ENCODE data around the gene TRIM6.
"Not testable (repeated sequence)": the region's sequence is repeated elsewhere in the genome, so short reads cannot be mapped to it uniquely, and the experiment has no call there.

Gene TRIM6

GRCh38 chr11:5596607-5597201 lies at the start of gene TRIM6:
Gene TRIM6, plus strand, starts transcription at chr11:5596637. Its CDS starts 261 bp downstream, at chr11:5596898.
- peak; percentile 3 for DNase-seq

- DNase-seq, result no peak
Observed at GRCh38 chr11:5547982-5548381, 48.5 kb upstream of the TRIM6 start.

- no peak for DNase-seq
Observed at GRCh38 chr11:5548440-5548839, 48.0 kb upstream of the TRIM6 start, which contains the start of gene OR52H1. Gene OR52H1, minus strand, starts transcription at chr11:5548540. Its CDS starts 3,035 bp downstream, at chr11:5545505.

GRCh38 chr11:5550440-5551095 lies 45.9 kb upstream of the TRIM6 start:
- no peak for DNase-seq

- no peak for DNase-seq
Observed at GRCh38 chr11:5553343-5553742, 43.1 kb upstream of the TRIM6 start.

- DNase-seq, result no peak
Observed at GRCh38 chr11:5556596-5557188, 39.7 kb upstream of the TRIM6 start.

- no peak for DNase-seq
Observed at GRCh38 chr11:5557751-5558150, 38.7 kb upstream of the TRIM6 start.

- DNase-seq, result no peak
Observed at GRCh38 chr11:5564259-5565019, 32.0 kb upstream of the TRIM6 start.

GRCh38 chr11:5574654-5575053 lies 21.8 kb upstream of the TRIM6 start:
- no peak for DNase-seq

GRCh38 chr11:5575152-5575551 lies 21.3 kb upstream of the TRIM6 start:
- DNase-seq, result no peak

GRCh38 chr11:5577101-5577500 lies 19.3 kb upstream of the TRIM6 start:
- no peak for DNase-seq

GRCh38 chr11:5580577-5580976 lies 15.9 kb upstream of the TRIM6 start, which contains the start of gene OR52B6:
Gene OR52B6, plus strand, starts transcription at chr11:5580877. Its CDS starts 0 bp downstream, at chr11:5580877.
- DNase-seq, result no peak

- no peak for DNase-seq
Observed at GRCh38 chr11:5581014-5581413, 15.4 kb upstream of the TRIM6 start.

- not testable (repeated sequence) for DNase-seq
Observed at GRCh38 chr11:5584458-5584857, 12.0 kb upstream of the TRIM6 start.

- not testable (repeated sequence) for DNase-seq
Observed at GRCh38 chr11:5589906-5590305, 6.5 kb upstream of the TRIM6 start.

- DNase-seq, result no peak
Observed at GRCh38 chr11:5591613-5592012, 4.8 kb upstream of the TRIM6 start.

GRCh38 chr11:5592615-5593014 lies 3.8 kb upstream of the TRIM6 start:
- DNase-seq, result no peak

GRCh38 chr11:5593146-5593545 lies 3.3 kb upstream of the TRIM6 start:
- no peak for DNase-seq

- DNase-seq, result no peak
Observed at GRCh38 chr11:5597953-5598352, 1.5 kb downstream of the TRIM6 start.

- DNase-seq, result peak; percentile 59
Observed at GRCh38 chr11:5600374-5600851, 4.0 kb downstream of the TRIM6 start.

- not testable (repeated sequence) for DNase-seq
Observed at GRCh38 chr11:5602791-5603190, 6.4 kb downstream of the TRIM6 start.

- no peak for DNase-seq
Observed at GRCh38 chr11:5603326-5603725, 6.9 kb downstream of the TRIM6 start.

GRCh38 chr11:5604896-5605295 lies 8.5 kb downstream of the TRIM6 start:
- no peak for DNase-seq
